Measurements from ENCODE around the gene DEPDC1. TPM values are rescaled to one million over a fixed set of nuclear protein-coding genes. Genes with fewer than 3 reads are reported as not detected.

DEPDC1 gene
- total RNA-seq, 2 experiments from 2014 or later = 15.7 to 16.0 TPM

- Mint-ChIP-seq H3K4me3 (no peak overlapping the region), H3K9me3 (no peaks in the 10 kb centered on the region), H3K27ac (no peak overlapping the region), H3K4me1 (ENCODE audit: low read depth) (no peaks in the 10 kb centered on the region), H3K36me3 (ENCODE audit: low read depth) (no peaks in the 10 kb centered on the region), H3K27me3 (no peaks in the 10 kb centered on the region)
- no peak for DNase-seq
- CTCF ChIA-PET = no interaction called here
- ATAC-seq = no peak
- POLR2A ChIA-PET = no interaction called here
- TF ChIP-seq CTCF (IDR thresholded peaks at IDR 0.05) = no peak
- intact Hi-C loops (cut with micrococcal nuclease) = no loop called here
Measured at GRCh38 chr1:68454534-68454933, 42.3 kb downstream of the DEPDC1 start.

GRCh38 chr1:68453060-68453670 is 43.7 kb downstream of the DEPDC1 start:
- H3K27me3 Mint-ChIP-seq = peaks cover 2% of the 10 kb centered on the region
- no peaks in the 10 kb centered on the region for H3K9me3 Mint-ChIP-seq
- no peak for ATAC-seq
- ChIA-PET CTCF (interaction anchor here (0.6 to 1.4 kb wide), 2 partner anchors 10 to 123 kb away, joined by 3 to 5 read pairs; no protein-coding TSS in a partner anchor), POLR2A (no interaction called here)
- TF ChIP-seq CTCF (IDR thresholded peaks at IDR 0.05) = no peak
- intact Hi-C loops (cut with micrococcal nuclease) = no loop called here
- H3K36me3 Mint-ChIP-seq (ENCODE audit: low read depth) = no peaks in the 10 kb centered on the region
- no peaks in the 10 kb centered on the region for H3K4me1 Mint-ChIP-seq (ENCODE audit: low read depth)
- DNase-seq = no peak
- no peak overlapping the region for H3K4me3 Mint-ChIP-seq
- no peak overlapping the region for H3K27ac Mint-ChIP-seq

- no peak within 1 kb of the TSS for H3K4me3 Mint-ChIP-seq
- no peak within 1 kb of the TSS for H3K27ac Mint-ChIP-seq
- H3K36me3 Mint-ChIP-seq (ENCODE audit: low read depth) = no peaks in the 10 kb centered on the region
- no peaks in the 10 kb centered on the region for H3K4me1 Mint-ChIP-seq (ENCODE audit: low read depth)
- intact Hi-C loops (cut with micrococcal nuclease) = no loop called here
- ChIA-PET POLR2A (no interaction called here), CTCF (no interaction called here)
- H3K27me3 Mint-ChIP-seq = peaks cover 4% of the 10 kb centered on the region
- TF ChIP-seq CTCF (IDR thresholded peaks at IDR 0.05) = no peak
- H3K9me3 Mint-ChIP-seq = no peaks in the 10 kb centered on the region
- DNase-seq (no peak), ATAC-seq (no peak)
Measured at GRCh38 chr1:68449901-68450300, 47.0 kb downstream of the DEPDC1 start, which contains the start of gene RPE65. TSS of gene RPE65 (minus strand) at chr1:68449954. CDS start at chr1:68449905, 49 bp downstream.

GRCh38 chr1:68448365-68448764 is 48.5 kb downstream of the DEPDC1 start:
- Mint-ChIP-seq H3K4me1 (ENCODE audit: low read depth) (no peaks in the 10 kb centered on the region), H3K9me3 (no peaks in the 10 kb centered on the region), H3K36me3 (ENCODE audit: low read depth) (no peaks in the 10 kb centered on the region), H3K27me3 (peaks cover 4% of the 10 kb centered on the region), H3K4me3 (no peak overlapping the region), H3K27ac (no peak overlapping the region)
- no peak for ATAC-seq
- DNase-seq = no peak
- no peak for TF ChIP-seq CTCF (IDR thresholded peaks at IDR 0.05)
- intact Hi-C loops (cut with micrococcal nuclease) = no loop called here
- ChIA-PET POLR2A (no interaction called here), CTCF (interaction anchor here (0.6 kb wide), 2 partner anchors 328 to 682 kb away, joined by 3 read pairs; no protein-coding TSS in a partner anchor)

- DNase-seq = no peak
- Mint-ChIP-seq H3K9me3 (no peaks in the 10 kb centered on the region), H3K36me3 (ENCODE audit: low read depth) (no peaks in the 10 kb centered on the region), H3K27me3 (peaks cover 4% of the 10 kb centered on the region), H3K4me1 (ENCODE audit: low read depth) (no peaks in the 10 kb centered on the region), H3K27ac (no peak overlapping the region), H3K4me3 (no peak overlapping the region)
- intact Hi-C loops (cut with micrococcal nuclease) = no loop called here
- no peak for ATAC-seq
- ChIA-PET CTCF (no interaction called here), POLR2A (no interaction called here)
- no peak for TF ChIP-seq CTCF (IDR thresholded peaks at IDR 0.05)
Measured at GRCh38 chr1:68445709-68446108, 51.2 kb downstream of the DEPDC1 start.
